NCI-H187 (cell line): ENCODE results near the gene KRTAP9-7.
"Not testable (repeated sequence)": the region's sequence is repeated elsewhere in the genome, so short reads cannot be mapped to it uniquely, and the experiment has no call there.

Experiments used
- DNase-seq, 2 experiments: peaks; one replicate each; lab custom pipeline; 2025; lab: John Stamatoyannopoulos, UW

Gene KRTAP9-7, protein sequence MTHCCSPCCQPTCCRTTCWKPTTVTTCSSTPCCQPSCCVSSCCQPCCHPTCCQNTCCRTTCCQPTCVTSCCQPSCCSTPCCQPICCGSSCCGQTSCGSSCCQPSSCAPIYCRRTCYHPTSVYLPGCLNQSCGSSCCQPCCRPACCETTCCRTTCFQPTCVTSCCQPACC

DNA sequence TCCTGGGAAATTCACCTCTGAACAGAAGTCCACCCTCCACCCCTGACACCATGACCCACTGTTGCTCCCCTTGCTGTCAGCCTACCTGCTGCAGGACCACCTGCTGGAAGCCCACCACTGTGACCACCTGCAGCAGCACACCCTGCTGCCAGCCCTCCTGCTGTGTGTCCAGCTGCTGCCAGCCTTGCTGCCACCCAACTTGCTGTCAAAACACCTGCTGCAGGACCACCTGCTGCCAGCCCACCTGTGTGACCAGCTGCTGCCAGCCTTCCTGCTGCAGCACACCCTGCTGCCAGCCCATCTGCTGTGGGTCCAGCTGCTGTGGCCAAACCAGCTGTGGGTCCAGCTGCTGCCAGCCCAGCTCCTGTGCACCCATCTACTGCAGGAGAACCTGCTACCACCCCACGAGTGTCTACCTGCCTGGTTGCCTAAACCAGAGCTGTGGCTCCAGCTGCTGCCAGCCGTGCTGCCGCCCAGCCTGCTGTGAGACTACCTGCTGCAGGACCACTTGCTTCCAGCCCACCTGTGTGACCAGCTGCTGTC is at the start of gene KRTAP9-7:
Gene KRTAP9-7 (plus strand): TSS at position 51 of the 543 bp plus-strand sequence. CDS start 0 bp downstream, at position 51.
- not testable (repeated sequence) for DNase-seq

DNA sequence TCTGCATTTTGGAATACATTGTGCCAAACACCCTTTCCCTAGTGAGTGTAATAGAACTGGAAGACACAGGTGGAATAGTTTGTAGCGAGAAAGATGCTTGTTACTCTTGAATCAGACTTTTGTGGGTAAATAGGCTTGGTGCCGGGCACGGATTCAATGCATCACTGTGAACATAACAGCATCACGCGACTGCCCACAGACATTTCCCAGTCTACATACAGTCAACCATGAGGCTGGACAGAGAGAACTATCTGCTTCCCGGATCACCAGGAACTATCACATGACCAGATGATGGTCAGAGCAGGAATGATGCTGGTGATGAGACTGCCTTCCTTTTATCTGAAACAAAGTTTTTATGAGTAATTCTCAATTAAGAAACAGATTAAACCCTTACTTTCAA is 49.4 kb upstream of the KRTAP9-7 start:
- DNase-seq, result no peak

DNA sequence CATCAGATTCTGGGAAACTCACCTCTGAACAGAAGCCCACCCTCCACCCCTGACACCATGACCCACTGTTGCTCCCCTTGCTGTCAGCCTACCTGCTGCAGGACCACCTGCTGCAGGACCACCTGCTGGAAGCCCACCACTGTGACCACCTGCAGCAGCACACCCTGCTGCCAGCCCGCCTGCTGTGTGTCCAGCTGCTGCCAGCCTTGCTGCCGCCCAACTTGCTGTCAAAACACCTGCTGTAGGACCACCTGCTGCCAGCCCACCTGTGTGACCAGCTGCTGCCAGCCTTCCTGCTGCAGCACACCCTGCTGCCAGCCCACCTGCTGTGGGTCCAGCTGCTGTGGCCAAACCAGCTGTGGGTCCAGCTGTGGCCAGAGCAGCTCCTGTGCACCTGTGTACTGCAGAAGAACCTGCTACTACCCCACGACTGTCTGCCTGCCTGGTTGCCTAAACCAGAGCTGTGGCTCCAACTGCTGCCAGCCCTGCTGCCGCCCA is 48.9 kb upstream of the KRTAP9-7 start, which contains the start of gene KRTAP9-2:
Gene KRTAP9-2 (plus strand): TSS at position 51 of the 498 bp plus-strand sequence. CDS start 7 bp downstream, at position 58.
- not testable (repeated sequence) for DNase-seq

DNA sequence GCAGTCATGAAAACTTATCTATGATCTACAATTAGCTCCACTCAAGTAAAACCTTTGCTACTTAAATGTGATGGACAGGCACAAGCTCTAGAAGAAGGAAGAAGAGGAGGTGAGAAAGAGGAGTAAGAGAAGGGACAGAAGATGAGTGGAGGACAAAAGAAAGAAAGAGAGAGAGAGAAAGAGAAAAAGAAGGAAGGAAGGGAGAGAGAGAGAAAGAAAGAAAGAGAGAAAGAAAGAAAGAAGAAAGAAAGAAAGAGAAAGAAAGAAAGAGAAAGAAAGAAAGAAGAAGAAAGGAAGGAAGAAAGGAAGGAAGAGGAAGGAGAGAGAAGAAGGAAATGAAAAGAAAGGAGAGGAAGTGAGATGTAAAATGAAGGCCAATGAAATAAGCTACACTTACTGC is 45.4 kb upstream of the KRTAP9-7 start:
- DNase-seq, result no peak

DNA sequence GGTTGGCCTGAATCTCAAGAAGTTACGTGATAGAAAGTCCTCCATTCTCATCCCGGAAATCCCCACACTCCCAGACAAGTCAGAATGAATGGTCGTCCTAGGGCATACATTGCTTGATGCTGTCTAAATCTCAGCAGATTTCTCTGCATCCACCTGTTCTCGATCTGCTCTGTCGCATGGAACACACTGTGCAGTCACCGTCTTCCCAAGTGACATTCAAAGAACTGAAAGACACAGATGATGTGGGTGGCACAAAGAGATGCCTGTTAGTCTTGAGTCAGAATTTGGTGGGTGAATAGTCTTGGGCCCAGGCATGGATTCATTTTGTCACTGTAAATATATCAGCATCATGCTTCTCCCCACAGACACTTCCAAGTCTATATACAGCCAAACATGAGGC is 43.8 kb upstream of the KRTAP9-7 start:
- DNase-seq, result no peak

DNA sequence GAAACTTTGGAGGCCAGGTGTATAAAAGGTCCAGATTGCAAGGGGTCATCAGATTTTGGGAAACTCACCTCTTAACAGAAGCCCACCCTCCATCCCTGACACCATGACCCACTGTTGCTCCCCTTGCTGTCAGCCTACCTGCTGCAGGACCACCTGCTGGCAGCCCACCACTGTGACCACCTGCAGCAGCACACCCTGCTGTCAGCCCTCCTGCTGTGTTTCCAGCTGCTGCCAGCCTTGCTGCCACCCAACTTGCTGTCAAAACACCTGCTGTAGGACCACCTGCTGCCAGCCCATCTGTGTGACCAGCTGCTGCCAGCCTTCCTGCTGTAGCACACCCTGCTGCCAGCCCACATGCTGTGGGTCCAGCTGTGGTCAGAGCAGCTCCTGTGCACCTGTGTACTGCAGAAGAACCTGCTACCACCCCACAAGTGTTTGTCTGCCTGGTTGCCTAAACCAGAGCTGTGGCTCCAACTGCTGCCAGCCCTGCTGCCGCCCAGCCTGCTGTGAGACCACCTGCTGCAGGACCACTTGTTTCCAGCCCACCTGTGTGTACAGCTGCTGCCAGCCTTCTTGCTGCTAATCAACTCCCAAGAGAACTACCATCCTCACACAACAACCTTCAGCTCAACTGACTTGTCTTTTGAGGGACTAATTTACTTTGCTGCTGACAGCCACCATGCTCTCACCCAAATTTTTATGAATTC is 42.9 kb upstream of the KRTAP9-7 start, which contains the start of gene KRTAP9-3:
Gene KRTAP9-3 (plus strand): TSS at position 51 of the 707 bp plus-strand sequence. CDS start 53 bp downstream, at position 104.
- not testable (repeated sequence) for DNase-seq

DNA sequence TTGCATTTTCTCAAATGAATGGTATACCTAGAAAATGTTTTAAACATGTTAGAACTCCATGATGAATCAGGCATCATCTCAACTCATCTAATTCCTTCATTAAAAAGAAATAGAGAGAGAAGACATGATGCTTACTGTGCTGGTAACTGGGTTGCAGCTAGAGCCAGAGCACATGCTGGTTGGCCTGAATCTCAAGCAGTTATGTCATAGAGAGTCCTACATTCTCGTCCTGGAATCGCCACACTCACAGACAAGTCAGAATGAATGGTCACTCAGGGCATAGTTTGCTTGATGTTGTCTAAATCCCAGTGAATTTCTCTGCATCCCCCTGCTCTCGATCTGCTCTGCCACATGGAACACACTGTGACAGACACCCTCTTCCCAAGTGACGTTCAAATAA is 38.4 kb upstream of the KRTAP9-7 start:
- DNase-seq, result not testable (repeated sequence)

DNA sequence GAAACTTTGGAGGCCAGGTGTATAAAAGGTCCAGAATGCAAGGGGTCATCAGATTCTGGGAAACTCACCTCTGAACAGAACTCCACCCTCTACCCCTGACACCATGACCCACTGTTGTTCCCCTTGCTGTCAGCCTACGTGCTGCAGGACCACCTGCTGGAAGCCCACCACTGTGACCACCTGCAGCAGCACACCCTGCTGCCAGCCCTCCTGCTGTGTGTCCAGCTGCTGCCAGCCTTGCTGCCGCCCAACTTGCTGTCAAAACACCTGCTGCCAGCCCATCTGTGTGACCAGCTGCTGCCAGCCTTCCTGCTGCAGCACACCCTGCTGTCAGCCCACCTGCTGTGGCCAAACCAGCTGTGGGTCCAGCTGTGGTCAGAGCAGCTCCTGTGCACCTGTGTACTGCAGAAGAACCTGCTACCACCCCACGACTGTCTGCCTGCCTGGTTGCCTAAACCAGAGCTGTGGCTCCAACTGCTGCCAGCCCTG is 37.5 kb upstream of the KRTAP9-7 start, which contains the start of gene KRTAP9-8:
Gene KRTAP9-8 (plus strand): TSS at position 51 of the 489 bp plus-strand sequence. CDS start 53 bp downstream, at position 104.
- not testable (repeated sequence) for DNase-seq

DNA sequence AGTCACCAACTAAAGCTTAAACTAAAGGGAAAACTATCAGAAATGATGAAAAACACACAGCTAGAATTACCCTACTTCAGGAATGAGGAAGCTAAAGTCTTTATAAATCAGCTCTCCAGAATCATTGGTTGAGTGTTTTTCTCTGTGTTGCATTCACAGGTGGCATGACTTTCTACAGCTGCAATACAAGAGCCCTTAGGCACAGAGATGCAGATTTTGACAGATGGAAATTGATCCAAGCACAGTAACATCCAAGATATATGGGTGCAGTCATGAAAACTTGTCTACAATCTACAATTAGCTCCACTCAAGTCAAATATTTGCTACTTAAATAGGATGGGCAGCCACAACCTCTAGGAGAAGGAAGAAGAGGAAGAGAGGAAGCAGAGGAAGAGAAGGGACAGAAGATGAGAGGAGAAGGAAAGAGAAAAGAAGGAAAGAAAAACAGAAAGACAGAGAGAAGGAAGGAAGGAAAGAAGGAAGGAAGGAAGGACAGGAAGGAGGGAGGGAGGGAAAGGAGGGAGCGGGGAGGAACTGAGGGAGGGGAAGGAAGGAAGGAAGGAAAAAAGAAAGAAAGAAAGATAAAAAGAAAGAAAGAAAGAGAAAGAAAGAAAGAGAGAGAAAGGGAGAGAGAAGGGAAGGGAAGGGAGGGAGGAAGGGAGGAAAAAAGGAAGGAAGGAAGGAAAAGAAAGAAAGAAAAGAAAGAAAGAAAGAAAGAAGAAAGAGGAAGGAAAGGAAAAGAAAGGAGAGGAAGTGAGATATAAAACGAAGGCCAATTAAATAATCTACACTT is 28.3 kb upstream of the KRTAP9-7 start:
- DNase-seq, result not testable (repeated sequence)

DNA sequence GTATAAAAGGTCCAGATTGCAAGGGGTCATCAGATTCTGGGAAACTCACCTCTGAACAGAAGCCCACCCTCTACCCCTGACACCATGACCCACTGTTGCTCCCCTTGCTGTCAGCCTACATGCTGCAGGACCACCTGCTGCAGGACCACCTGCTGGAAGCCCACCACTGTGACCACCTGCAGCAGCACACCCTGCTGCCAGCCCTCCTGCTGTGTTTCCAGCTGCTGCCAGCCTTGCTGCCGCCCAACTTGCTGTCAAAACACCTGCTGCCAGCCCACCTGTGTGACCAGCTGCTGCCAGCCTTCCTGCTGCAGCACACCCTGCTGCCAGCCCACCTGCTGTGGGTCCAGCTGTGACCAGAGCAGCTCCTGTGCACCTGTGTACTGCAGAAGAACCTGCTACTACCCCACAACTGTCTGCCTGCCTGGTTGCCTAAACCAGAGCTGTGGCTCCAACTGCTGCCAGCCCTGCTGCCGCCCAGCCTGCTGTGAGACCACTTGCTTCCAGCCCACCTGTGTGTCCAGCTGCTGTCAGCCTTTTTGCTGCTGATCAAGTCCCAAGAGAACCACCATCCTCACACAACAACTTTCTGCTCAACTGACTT is 25.8 kb upstream of the KRTAP9-7 start, which contains the start of gene KRTAP9-4:
Gene KRTAP9-4 (plus strand): TSS at position 51 of the 604 bp plus-strand sequence. CDS start 34 bp downstream, at position 85.
- not testable (repeated sequence) for DNase-seq

DNA sequence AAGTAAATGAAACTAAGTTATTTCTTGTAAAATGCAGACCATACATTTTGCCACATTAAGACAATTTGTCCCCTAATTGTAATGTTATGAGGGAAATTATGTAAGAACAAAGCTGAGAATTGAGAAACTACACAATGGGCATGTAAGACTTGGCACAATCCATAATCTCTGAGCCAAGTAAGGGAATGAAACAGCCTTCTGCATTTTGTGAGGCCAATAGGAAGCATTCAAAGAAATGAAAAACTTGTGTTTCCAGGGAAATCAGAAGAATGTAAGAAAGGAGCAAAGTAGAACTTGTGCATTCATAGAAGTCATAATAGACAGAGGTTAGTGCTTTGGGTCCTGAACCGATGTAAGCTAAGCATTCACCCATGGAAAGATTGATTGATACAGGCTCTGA is 24.2 kb upstream of the KRTAP9-7 start:
- no peak for DNase-seq

DNA sequence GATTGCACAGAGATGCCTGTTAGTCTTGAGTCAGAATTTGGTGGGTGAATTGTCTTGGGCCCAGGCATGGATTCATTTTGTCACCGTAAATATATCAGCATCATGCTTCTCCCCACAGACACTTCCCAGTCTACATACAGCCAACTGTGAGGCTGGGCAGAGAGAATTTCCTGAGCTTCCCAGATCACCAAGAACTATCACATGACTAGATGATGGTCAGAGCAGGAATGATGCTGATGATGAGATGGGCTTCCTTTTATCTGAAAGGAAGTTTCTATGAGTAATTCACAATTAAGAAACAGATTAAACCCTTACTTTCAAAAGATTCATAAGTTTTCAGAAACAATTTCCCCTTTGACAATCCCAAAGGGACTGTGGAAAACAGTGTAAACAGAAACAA is 20.6 kb upstream of the KRTAP9-7 start:
- DNase-seq, result no peak

DNA sequence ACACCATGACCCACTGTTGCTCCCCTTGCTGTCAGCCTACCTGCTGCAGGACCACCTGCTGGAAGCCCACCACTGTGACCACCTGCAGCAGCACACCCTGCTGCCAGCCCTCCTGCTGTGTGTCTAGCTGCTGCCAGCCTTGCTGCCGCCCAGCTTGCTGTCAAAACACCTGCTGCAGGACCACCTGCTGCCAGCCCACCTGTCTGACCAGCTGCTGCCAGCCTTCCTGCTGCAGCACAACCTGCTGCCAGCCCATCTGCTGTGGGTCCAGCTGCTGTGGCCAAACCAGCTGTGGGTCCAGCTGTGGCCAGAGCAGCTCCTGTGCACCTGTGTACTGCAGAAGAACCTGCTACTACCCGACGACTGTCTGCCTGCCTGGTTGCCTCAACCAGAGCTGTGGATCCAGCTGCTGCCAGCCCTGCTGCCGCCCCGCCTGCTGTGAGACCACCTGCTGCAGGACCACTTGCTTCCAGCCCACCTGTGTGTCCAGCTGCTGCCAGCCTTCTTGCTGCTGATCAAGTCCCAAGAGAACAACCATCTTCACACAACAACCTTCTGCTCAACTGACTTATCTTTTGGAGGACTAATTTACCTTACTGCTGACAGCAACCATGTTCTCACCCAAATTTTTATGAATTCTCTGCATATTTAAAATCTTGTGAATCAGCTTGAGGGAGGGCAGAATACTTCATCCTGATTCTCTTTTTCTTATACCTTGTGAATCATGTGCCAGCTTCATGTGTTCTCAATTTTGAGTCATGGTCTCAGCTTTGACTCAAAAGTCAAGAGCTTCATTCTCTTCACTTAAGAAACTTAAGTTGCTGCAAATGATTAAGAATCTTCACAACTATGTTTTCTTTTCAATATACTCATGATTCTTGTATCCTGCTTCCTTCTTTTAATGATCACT is 19.9 kb upstream of the KRTAP9-7 start, which contains the start of gene KRTAP9-9:
Gene KRTAP9-9 (plus strand): TSS at position 4 of the 910 bp plus-strand sequence.
- DNase-seq, result not testable (repeated sequence)

DNA sequence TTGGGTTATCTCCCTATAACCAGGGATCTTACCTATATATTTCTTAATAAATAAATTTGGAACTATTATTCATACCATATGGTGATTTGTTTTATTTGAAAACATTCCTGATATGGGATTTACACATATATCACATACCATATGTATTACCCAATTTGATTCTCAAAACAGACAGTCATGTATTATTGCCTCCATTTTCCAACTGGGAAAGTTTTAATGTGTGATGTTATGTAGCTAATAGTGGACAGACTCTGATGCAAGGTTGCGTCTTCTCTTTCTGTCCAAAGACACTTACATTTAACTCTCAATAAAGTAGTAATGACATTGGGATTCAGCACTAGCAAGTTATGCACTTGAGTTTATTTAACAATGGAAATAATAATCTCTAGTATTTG is 19.2 kb upstream of the KRTAP9-7 start:
- no peak for DNase-seq

DNA sequence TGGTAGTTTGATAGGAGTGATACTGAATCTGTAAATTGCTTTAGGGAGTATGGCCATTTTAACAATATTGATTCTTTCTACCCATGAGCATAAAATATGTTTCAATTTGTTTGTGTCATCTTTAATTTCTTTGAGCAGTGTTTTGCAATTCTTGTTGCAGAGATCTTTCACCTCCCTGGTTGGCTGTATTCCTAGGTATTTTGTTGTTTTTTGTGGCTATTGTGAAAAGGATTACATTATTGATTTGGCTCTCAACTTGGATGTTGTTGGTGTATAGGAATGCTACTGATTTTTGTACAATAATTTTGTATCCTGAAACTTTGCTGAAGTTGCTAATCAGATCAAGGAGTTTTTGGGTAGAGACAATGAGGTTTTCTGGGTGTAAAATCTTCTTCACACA is 17.1 kb upstream of the KRTAP9-7 start:
- no peak for DNase-seq

DNA sequence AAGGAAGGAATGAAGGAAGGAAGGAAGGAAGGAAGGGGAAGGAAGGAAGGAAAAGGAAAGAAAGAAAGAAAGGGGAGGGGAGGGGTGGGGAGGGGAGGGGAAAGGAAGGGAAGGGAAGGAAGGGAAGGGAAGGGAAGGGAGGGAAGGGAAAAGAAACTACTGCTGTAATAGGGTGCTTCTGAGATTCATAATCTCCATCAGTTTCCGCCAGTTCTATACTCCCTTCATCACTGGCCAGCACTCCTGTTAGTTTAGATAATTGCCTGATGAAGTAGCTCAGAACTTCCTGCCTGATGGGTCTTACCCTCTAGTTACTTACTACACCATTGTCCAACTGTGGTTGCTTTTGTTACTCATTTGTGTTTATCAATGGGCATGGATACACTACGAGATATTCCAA is 12.3 kb upstream of the KRTAP9-7 start:
- DNase-seq, result no peak

DNA sequence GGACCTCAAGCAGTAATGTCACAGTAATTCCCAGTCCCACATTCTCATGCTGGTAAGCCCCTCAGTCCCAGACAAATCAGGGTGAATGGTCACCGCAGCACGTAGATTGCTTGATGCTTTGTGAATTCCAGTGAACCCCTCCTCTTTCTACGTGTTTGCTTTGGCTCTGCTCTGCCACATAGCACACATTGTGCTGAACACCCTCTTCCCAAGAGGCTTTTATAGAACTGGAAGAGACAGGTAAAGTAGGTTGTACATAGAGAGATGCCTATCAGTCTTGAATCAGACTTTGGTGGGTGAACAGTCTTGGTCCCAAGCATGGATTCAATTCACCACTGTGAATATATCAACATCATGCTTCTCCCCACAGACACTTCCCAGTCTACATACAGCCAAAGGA is 10.9 kb upstream of the KRTAP9-7 start:
- DNase-seq, result no peak

DNA sequence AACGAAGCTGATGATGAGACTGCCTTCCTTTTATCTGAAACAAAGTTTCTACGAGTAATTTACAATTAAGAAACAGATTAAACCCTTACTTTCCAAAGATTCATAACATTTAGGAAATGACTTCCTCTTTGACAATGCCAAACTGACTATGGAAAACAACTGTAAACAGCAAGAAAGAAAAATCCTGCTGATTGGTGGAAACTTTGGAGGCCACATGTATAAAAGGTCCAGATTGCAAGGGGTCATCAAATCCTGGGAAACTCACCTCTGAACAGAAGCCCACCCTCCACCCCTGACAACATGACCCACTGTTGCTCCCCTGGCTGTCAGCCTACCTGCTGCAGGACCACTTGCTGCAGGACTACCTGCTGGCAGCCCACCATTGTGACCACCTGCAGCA is 10.4 kb upstream of the KRTAP9-7 start, which contains the start of gene KRTAP9-6:
Gene KRTAP9-6 (plus strand): TSS at position 301 of the 400 bp plus-strand sequence. CDS start 0 bp downstream, at position 301.
- no peak for DNase-seq

DNA sequence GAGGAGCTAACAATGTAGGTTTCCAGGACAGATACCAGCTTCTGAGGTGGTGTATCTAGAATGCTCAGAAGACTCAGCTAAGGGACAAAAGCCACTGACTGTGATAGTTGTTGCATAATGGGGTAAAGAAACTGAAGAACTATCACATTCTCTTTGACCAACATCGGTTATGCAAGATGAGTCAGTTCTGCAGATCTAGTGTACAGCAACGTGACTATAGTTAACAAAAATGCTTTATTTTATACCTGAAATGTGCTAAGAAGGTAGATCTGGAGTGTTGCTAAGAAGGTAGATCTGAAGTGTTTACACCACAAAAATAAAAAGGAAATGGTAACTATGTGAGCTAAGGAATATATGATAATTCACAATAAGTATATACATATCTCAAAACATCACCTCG is 7.8 kb upstream of the KRTAP9-7 start:
- DNase-seq, result no peak

DNA sequence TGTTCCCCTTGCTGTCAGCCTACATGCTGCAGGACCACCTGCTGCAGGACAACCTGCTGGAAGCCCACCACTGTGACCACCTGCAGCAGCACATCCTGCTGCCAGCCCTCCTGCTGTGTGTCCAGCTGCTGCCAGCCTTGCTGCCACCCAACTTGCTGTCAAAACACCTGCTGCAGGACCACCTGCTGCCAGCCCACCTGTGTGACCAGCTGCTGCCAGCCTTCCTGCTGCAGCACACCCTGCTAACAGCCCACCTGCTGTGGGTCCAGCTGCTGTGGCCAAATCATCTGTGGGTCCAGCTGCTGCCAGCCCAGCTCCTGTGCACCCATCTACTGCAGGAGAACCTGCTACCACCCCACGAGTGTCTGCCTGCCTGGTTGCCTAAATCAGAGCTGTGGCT is 4.2 kb upstream of the KRTAP9-7 start:
- not testable (repeated sequence) for DNase-seq
